Lung (tissue), 12 donors: ENCODE data around the gene CEBPA. TPM values are rescaled to one million over a fixed set of nuclear protein-coding genes. Genes with fewer than 3 reads are reported as not detected.
A peak's percentile ranks its signal among the peaks of the same experiment; 100 is the strongest.

Source experiments
- ATAC-seq: fragments of 200-7000 bp; cut with Tn5 transposase; one replicate; pipeline ENCODE4 v1.9.1; 2020; ENCODE audit warnings: moderate number of reproducible peaks; ENCODE audit not compliant: insufficient read depth, low FRiP score
- DNase-seq, 3 donors: peaks; one replicate each; pipeline ENCODE4 v3.0.0-alpha.2; 2013 to 2017
- H3K27ac ChIP-seq, 2 donors: one replicate each; pipeline ENCODE4 v1.5.1; 2013; ENCODE audit warnings: mild to moderate bottlenecking in 2 of 2, moderate library complexity in 2 of 2, control low read depth in 1 of 2, inconsistent platforms in 1 of 2, low read depth in 1 of 2, low read length in 1 of 2
- H3K27me3 ChIP-seq, 3 donors: one replicate each; pipeline ENCODE4 v1.5.1; 2013; ENCODE audit warnings: low read length in 2 of 3; ENCODE audit not compliant: control insufficient read depth in 3 of 3, insufficient read depth in 3 of 3
- H3K36me3 ChIP-seq, 4 donors: one replicate each; pipeline ENCODE4 v1.5.1; 2013; ENCODE audit warnings: low read length in 4 of 4, mild to moderate bottlenecking in 1 of 4, moderate library complexity in 1 of 4; ENCODE audit not compliant: control insufficient read depth in 4 of 4, insufficient read depth in 4 of 4
- H3K4me1 ChIP-seq, 5 donors: one replicate each; pipeline ENCODE4 v1.5.1; 2013; ENCODE audit warnings: low read length in 5 of 5, mild to moderate bottlenecking in 2 of 5, moderate library complexity in 1 of 5; ENCODE audit not compliant: control insufficient read depth in 5 of 5, insufficient read depth in 5 of 5
- H3K4me3 ChIP-seq: one replicate; pipeline ENCODE4 v1.5.1; 2013; ENCODE audit warnings: mild to moderate bottlenecking, control low read depth, moderate library complexity
- H3K9ac ChIP-seq, 2 donors: one replicate each; pipeline ENCODE4 v1.5.1; 2013; ENCODE audit warnings: low read length in 2 of 2, control low read depth in 1 of 2; ENCODE audit not compliant: insufficient read depth in 1 of 2
- H3K9me3 ChIP-seq, 4 donors: one replicate each; pipeline ENCODE4 v1.5.1; 2013; ENCODE audit warnings: low read length in 3 of 4, mild to moderate bottlenecking in 1 of 4, moderate library complexity in 1 of 4; ENCODE audit not compliant: control insufficient read depth in 4 of 4, insufficient read depth in 3 of 4
- WGBS, 2 donors: extraction: QIAGEN DNeasy Blood & Tissue Kit; methylation state at CpG; one replicate each; pipeline ENCODE4 v1.1.7; 2013; 5-methylcytosine and 5-hydroxymethylcytosine counted together
- polyA plus RNA-seq, 2 donors: library from polyadenylated mRNA; stranded (reverse); fragments of 200-250 nt; gene quantifications; one replicate each; pipeline ENCODE4 v1.2.1, GENCODE V29; 2013
- total RNA-seq, 2 donors: library from RNA; depleted of rRNA in 1 of 2; stranded (reverse); fragments of >200 nt in 1 of 2; gene quantifications; one replicate each; pipeline ENCODE4 v1.2.1, GENCODE V29; 2014 to 2021
- TF ChIP-seq, protein P1 (sequence below): IDR thresholded peaks from 2 replicates; pipeline ENCODE4 v1.5.1; 2012; ENCODE audit warnings: mild to moderate bottlenecking; ENCODE audit errors: control extremely low read depth, extremely low read depth
- donor health status: control.
- donor health status: control.
- donor health status: Bipolar disorder and iron deficiency.
- donor health status: healthy.
- donor health status: DM: yes; HTN: yes; CAD: no.

The CEBPA gene
- total and polyA plus RNA-seq, 4 donors = 20.4 to 93.8 (median 61.2) TPM

DNA sequence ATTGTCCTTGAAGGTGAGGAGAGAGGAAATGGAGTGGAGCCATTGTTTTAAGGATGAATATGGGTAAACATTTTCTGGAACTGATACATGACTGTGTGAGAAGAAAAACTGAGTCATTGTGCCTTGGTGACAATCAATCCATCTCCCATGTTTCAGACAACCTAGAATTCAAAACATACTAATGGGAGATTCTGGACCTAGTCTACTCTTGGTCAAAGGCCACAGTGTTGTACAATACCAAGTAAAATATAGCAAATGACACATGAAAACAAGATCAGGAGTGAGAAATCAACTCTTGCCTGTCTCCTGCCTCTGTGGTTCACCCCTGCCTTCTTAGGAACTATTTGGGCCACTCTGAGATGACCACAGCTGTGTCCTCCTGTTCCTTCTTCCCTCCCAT, 13.1 kb downstream of the CEBPA start:
- ATAC-seq (no peak), DNase-seq (no peak)
- Histone ChIP-seq H3K4me3 (no peak overlapping the region), H3K4me1 (peaks cover 0 to 35% (median 5%) of the 10 kb centered on the region in 5 donors), H3K36me3 (no peaks in the 10 kb centered on the region), H3K9me3 (peaks cover 0 to 11% (median 0%) of the 10 kb centered on the region in 4 donors), H3K27me3 (no peaks in the 10 kb centered on the region), H3K27ac (peak overlapping the region in 1 of 2 donors; percentile 80), H3K9ac (no peak overlapping the region)
- TF ChIP-seq, protein P1, sequence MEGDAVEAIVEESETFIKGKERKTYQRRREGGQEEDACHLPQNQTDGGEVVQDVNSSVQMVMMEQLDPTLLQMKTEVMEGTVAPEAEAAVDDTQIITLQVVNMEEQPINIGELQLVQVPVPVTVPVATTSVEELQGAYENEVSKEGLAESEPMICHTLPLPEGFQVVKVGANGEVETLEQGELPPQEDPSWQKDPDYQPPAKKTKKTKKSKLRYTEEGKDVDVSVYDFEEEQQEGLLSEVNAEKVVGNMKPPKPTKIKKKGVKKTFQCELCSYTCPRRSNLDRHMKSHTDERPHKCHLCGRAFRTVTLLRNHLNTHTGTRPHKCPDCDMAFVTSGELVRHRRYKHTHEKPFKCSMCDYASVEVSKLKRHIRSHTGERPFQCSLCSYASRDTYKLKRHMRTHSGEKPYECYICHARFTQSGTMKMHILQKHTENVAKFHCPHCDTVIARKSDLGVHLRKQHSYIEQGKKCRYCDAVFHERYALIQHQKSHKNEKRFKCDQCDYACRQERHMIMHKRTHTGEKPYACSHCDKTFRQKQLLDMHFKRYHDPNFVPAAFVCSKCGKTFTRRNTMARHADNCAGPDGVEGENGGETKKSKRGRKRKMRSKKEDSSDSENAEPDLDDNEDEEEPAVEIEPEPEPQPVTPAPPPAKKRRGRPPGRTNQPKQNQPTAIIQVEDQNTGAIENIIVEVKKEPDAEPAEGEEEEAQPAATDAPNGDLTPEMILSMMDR = no peak

DNA sequence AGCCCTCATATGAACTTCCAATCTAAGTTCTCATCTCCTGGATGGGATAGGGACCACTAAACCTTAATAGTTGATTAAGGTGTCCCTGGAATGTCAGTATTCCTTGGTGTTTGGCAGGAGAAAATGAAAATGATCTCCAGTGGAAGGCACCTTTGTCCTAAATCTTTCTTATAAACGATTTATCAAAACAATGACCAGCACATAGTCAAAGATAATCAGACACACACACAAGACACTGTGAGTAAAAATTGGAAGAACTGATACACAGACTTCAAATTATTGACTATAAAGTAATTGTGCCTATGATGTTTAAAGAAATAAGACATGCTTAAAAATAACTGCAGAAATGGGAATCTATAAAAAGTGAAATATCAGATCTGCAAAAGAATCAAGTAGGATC, 13.7 kb downstream of the CEBPA start:
- TF ChIP-seq, protein P1 = no peak
- peaks cover 0 to 11% (median 0%) of the 10 kb centered on the region in 4 donors for H3K9me3 ChIP-seq
- H3K4me3 ChIP-seq = no peak overlapping the region
- H3K27ac ChIP-seq = no peak overlapping the region
- H3K27me3 ChIP-seq = no peaks in the 10 kb centered on the region
- H3K4me1 ChIP-seq = peaks cover 0 to 29% (median 5%) of the 10 kb centered on the region in 5 donors
- no peak for ATAC-seq
- no peaks in the 10 kb centered on the region for H3K36me3 ChIP-seq
- no peak for DNase-seq
- H3K9ac ChIP-seq = no peak overlapping the region
- 44 to 89% methylated on average over 1 of the region's 1 CpG for WGBS, 2 donors

DNA sequence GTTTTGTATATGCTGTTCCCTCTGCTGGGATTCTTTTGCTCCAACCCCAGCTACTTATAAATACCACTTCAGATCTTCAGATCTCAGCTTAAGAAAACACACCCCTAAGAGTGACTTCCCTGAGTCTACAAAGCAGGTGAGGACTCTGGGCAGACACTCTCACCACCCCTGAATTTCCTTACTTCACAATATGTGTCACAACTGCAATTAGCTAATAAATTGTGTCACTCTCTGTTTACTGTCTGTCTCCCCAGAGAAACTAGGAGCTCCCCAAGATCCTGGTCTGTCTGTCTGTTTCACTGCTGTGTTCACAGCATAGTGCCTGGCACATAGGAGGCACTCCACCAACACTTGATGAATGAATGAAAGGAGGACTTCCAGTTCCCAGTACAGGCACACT, 14.4 kb downstream of the CEBPA start:
- peaks cover 0 to 11% (median 0%) of the 10 kb centered on the region in 4 donors for H3K9me3 ChIP-seq
- H3K36me3 ChIP-seq = no peaks in the 10 kb centered on the region
- no peak overlapping the region for H3K4me3 ChIP-seq
- DNase-seq (no peak), ATAC-seq (no peak)
- peaks cover 0 to 24% (median 5%) of the 10 kb centered on the region in 5 donors for H3K4me1 ChIP-seq
- peak overlapping the region in 1 of 2 donors; percentile 74 for H3K27ac ChIP-seq
- TF ChIP-seq, protein P1 = no peak
- no peak overlapping the region for H3K9ac ChIP-seq
- no peaks in the 10 kb centered on the region for H3K27me3 ChIP-seq

DNA sequence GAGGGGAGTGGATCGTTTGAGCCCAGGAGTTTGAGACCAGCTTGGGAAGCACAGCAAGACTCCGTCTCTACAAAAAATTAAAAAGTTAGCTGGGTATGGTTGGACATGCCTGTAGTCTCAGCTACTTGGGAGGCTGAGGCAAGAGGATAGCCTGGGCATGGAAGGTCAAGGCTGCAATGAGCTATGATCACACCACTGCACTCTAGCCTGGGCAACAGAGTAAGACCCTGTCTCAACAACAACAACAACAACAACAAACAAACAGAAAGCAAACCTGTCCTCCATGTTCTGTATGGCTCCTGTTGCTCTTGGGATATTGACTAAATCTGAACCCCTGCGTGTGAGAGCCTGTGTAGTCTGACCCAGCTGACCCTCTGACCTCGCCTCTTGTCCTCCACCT, 14.9 kb downstream of the CEBPA start:
- H3K27ac ChIP-seq = peak overlapping the region in 1 of 2 donors; percentile 74
- TF ChIP-seq, protein P1 = no peak

More for the DNA sequence above, 14.9 kb downstream of the CEBPA start:
- Histone ChIP-seq H3K9ac (no peak overlapping the region), H3K4me3 (no peak overlapping the region), H3K36me3 (no peaks in the 10 kb centered on the region), H3K27me3 (no peaks in the 10 kb centered on the region), H3K4me1 (peaks cover 0 to 22% (median 5%) of the 10 kb centered on the region in 5 donors), H3K9me3 (peaks cover 0 to 11% (median 0%) of the 10 kb centered on the region in 4 donors)
- DNase-seq (no peak), ATAC-seq (no peak)
- 81% methylated on average over 4 of the region's 4 CpGs for WGBS, 2 donors
